Panc1 (cell line): ENCODE data around the gene MAN2C1. TPM values are rescaled to one million over a fixed set of nuclear protein-coding genes. Genes with fewer than 3 reads are reported as not detected.

Source experiments
- ATAC-seq: fragments of 200-7000 bp; cut with Tn5 transposase; 2 replicates; pipeline ENCODE4 v1.9.1; 2020; ENCODE audit warnings: mild to moderate bottlenecking, moderate library complexity
- BruUV-seq: library from RNA; stranded (reverse); fragments of 400-500 nt; replicated peaks from 2 replicates; lab custom pipeline; 2021; lab: Mats Ljungman, UMichigan
- CTCF ChIA-PET: fragments of 300-600 bp; sonication (Branson Sonifier 250); formaldehyde crosslinking; loops from one replicate; lab custom pipeline; 2022; ENCODE audit warnings: antibody characterized with exemption; lab: Charles Lee
- POLR2A ChIA-PET: fragments of 300-600 bp; sonication (Branson Sonifier 250); formaldehyde crosslinking; loops from one replicate; lab custom pipeline; 2022; ENCODE audit warnings: antibody characterized with exemption; lab: Charles Lee
- DNase-seq: peaks from one replicate; pipeline ENCODE4 v3.0.0-alpha.2; 2010; ENCODE audit warnings: low read depth, low spot score
- H3K27ac ChIP-seq: 2 replicates; pipeline ENCODE4 v1.5.1; 2011; ENCODE audit warnings: mild to moderate bottlenecking, low read length, inconsistent platforms
- H3K27me3 ChIP-seq: fragments of 200-500 bp; sonication (Bioruptor generic); 2 replicates; pipeline ENCODE4 v1.6.0; 2014; ENCODE audit warnings: low read length, inconsistent platforms; ENCODE audit not compliant: control insufficient read depth, insufficient read depth
- H3K36me3 ChIP-seq: fragments of 200-500 bp; sonication (Bioruptor generic); 2 replicates; pipeline ENCODE4 v1.5.1; 2014; ENCODE audit warnings: inconsistent platforms, mild to moderate bottlenecking, low read length, moderate library complexity; ENCODE audit not compliant: control insufficient read depth, insufficient read depth
- H3K4me1 ChIP-seq: 2 replicates; pipeline ENCODE4 v1.5.1; 2011; ENCODE audit warnings: inconsistent platforms, mild to moderate bottlenecking, low read length, moderate library complexity; ENCODE audit not compliant: control insufficient read depth, insufficient read depth
- H3K4me3 ChIP-seq, 2 experiments: 2 replicates each; pipeline ENCODE4 v1.5.1; 2011 to 2012; ENCODE audit warnings: low read depth in 2 of 2, low read length in 2 of 2, mild to moderate bottlenecking in 2 of 2, inconsistent platforms in 1 of 2, moderate library complexity in 1 of 2
- H3K9me3 ChIP-seq: fragments of 200-500 bp; sonication (Bioruptor generic); 2 replicates; pipeline ENCODE4 v1.5.1; 2014; ENCODE audit warnings: low read depth, mild to moderate bottlenecking, inconsistent platforms, low read length, moderate library complexity; ENCODE audit not compliant: control insufficient read depth, insufficient read depth
- POLR2AphosphoS5 ChIP-seq: IDR thresholded peaks from 2 replicates; pipeline ENCODE4 v1.6.1; 2012; ENCODE audit warnings: mild to moderate bottlenecking, low read depth, low read length, moderate library complexity
- SIN3A ChIP-seq: IDR thresholded peaks from 2 replicates; pipeline ENCODE4 v1.6.1; 2012; ENCODE audit warnings: low read depth, mild to moderate bottlenecking, low read length, moderate library complexity, borderline replicate concordance; ENCODE audit not compliant: insufficient read depth
- TCF7L2 ChIP-seq: IDR thresholded peaks from 2 replicates; pipeline ENCODE4 v1.6.1; 2011; ENCODE audit warnings: mild to moderate bottlenecking, low read depth, low read length, inconsistent platforms
- in situ Hi-C: cut with HindIII; loops from 2 replicates; pipeline ENCODE4 v1.10.0; 2016; ENCODE audit warnings: low sequenced_read_pairs, low pct_unique_long_range_greater_than_20kb
- intact Hi-C: fragments of 100-400 bp; cut with micrococcal nuclease; formaldehyde crosslinking; loops from one replicate; pipeline ENCODE4 v1.10.0; 2022; ENCODE audit not compliant: unreplicated experiment
- total RNA-seq: library from RNA; stranded (reverse); gene quantifications from one replicate; pipeline ENCODE4 v1.2.1, GENCODE V29; 2021; ENCODE audit not compliant: unreplicated experiment
- TF ChIP-seq, protein P1 (sequence below): fragments of 450-650 bp; IDR thresholded peaks from 2 replicates; pipeline ENCODE4 v1.5.1; 2017; ENCODE audit warnings: mild to moderate bottlenecking
- TF ChIP-seq, protein P2 (sequence below), 2 experiments: IDR thresholded peaks; 2 replicates each; pipeline ENCODE4 v1.6.1; 2011 to 2012; ENCODE audit warnings: low read depth in 2 of 2, control low read depth in 1 of 2, low read length in 1 of 2, mild to moderate bottlenecking in 1 of 2, moderate library complexity in 1 of 2; ENCODE audit not compliant: insufficient read depth in 1 of 2

MAN2C1 gene
- total RNA-seq, 1 experiment from 2014 or later, result 127 TPM

DNA sequence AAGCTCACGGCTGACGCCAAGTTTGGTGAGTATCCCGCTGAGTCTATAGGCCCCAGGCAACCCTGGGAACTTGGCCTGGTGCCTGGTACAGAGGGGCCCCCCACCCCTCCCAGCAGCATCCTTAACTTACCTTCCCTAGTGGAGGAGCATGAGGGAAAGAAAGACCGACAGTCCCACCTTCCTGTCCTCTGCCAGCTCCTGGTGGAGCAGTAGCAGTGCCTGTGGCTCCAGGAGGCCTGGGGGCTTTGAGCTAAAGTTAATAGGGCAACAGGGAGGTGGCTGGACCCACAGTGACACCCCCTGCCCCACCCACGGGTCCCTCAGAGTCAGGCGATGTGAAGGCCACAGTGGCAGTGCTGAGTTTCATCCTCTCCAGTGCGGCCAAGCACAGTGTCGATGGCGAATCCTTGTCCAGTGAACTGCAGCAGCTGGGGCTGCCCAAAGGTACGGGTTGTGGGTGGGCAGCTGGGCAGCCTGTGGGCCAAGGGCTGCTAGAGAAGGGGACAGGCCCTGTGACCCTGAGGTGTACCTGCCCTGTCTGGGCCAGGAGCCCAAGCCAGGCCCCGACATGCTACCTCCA, 29.7 kb downstream of the MAN2C1 start:
- H3K4me1 ChIP-seq, result peaks cover 12% of the 10 kb centered on the region
- in situ Hi-C loops (no loop called here), intact Hi-C loops (no loop called here)
- no peak overlapping the region for H3K27ac ChIP-seq
- no peak overlapping the region for H3K4me3 ChIP-seq
- ATAC-seq, result no peak
- CTCF ChIA-PET, result no interaction called here
- no peak for DNase-seq
- H3K9me3 ChIP-seq, result no peaks in the 10 kb centered on the region
- H3K27me3 ChIP-seq, result no peaks in the 10 kb centered on the region
- no peaks in the 10 kb centered on the region for H3K36me3 ChIP-seq
- POLR2A ChIA-PET, result no interaction called here
- BruUV-seq, result no TSS peak
- TF ChIP-seq, protein P1, sequence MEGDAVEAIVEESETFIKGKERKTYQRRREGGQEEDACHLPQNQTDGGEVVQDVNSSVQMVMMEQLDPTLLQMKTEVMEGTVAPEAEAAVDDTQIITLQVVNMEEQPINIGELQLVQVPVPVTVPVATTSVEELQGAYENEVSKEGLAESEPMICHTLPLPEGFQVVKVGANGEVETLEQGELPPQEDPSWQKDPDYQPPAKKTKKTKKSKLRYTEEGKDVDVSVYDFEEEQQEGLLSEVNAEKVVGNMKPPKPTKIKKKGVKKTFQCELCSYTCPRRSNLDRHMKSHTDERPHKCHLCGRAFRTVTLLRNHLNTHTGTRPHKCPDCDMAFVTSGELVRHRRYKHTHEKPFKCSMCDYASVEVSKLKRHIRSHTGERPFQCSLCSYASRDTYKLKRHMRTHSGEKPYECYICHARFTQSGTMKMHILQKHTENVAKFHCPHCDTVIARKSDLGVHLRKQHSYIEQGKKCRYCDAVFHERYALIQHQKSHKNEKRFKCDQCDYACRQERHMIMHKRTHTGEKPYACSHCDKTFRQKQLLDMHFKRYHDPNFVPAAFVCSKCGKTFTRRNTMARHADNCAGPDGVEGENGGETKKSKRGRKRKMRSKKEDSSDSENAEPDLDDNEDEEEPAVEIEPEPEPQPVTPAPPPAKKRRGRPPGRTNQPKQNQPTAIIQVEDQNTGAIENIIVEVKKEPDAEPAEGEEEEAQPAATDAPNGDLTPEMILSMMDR, result no peak
- TF ChIP-seq, protein P2, sequence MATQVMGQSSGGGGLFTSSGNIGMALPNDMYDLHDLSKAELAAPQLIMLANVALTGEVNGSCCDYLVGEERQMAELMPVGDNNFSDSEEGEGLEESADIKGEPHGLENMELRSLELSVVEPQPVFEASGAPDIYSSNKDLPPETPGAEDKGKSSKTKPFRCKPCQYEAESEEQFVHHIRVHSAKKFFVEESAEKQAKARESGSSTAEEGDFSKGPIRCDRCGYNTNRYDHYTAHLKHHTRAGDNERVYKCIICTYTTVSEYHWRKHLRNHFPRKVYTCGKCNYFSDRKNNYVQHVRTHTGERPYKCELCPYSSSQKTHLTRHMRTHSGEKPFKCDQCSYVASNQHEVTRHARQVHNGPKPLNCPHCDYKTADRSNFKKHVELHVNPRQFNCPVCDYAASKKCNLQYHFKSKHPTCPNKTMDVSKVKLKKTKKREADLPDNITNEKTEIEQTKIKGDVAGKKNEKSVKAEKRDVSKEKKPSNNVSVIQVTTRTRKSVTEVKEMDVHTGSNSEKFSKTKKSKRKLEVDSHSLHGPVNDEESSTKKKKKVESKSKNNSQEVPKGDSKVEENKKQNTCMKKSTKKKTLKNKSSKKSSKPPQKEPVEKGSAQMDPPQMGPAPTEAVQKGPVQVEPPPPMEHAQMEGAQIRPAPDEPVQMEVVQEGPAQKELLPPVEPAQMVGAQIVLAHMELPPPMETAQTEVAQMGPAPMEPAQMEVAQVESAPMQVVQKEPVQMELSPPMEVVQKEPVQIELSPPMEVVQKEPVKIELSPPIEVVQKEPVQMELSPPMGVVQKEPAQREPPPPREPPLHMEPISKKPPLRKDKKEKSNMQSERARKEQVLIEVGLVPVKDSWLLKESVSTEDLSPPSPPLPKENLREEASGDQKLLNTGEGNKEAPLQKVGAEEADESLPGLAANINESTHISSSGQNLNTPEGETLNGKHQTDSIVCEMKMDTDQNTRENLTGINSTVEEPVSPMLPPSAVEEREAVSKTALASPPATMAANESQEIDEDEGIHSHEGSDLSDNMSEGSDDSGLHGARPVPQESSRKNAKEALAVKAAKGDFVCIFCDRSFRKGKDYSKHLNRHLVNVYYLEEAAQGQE (IDR thresholded peaks at IDR 0.05; ENCODE audit: insufficient read depth in 1 of 2, low read depth in 2 of 2, low read length in 1 of 2), result no peak
- no peak for TF ChIP-seq TCF7L2
- no peak for TF ChIP-seq SIN3A

DNA sequence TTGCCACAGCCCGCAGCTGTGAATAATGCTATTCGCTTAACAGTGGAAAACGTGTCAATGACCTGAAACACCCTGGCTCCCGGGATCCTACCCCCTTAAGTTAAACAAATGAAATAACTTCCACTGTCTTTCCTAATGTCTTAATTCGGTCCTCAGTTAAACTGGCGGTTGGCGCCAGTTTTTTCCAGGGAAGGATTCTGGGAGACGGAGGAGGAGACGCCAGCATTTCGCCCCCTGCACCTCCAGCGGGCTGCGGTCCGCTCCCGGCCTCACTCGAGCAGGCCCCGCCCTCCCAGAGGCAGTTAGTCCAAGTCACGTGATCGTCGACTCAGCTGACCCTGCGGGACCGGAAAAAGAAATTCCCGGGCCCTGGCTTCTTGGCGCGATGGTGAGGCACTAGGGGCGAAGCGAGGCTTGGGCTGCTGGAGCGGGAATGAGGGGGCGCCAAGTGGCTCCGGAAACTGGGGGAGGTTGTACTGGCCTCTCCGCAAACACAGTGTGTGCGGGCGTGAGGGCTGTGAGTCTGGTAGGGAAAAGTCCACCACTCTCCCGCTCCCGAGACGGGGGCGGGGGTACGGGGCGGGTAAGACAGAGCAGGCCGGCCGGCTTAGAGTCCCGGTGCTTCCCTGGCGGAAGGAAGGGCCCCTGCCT, 32.6 kb downstream of the MAN2C1 start, which contains the start of gene COMMD4:
Gene COMMD4 (plus strand): TSS at position 359 of the 651 bp plus-strand sequence. CDS start 27 bp downstream, at position 386.
- ChIA-PET POLR2A (interaction anchor here (0.6 kb wide), 1 partner anchor 184 kb away, joined by 3 read pairs; no protein-coding TSS in a partner anchor), CTCF (no interaction called here)
- Histone ChIP-seq H3K4me1 (peaks cover 12% of the 10 kb centered on the region), H3K4me3 (peak within 1 kb of the TSS; percentile 78 to 81), H3K9me3 (no peaks in the 10 kb centered on the region), H3K27ac (peak within 1 kb of the TSS; percentile 91), H3K36me3 (no peaks in the 10 kb centered on the region), H3K27me3 (no peaks in the 10 kb centered on the region)
- DNase-seq (peak; percentile 56), ATAC-seq (peak; percentile 95)
- TF ChIP-seq POLR2AphosphoS5, result peak; percentile 73
- peak; percentile 96 for TF ChIP-seq SIN3A
- TF ChIP-seq, protein P1, result no peak
- TF ChIP-seq, protein P2 (IDR thresholded peaks at IDR 0.05; ENCODE audit: insufficient read depth in 1 of 2, low read depth in 2 of 2, low read length in 1 of 2), result peak in 1 of 2 experiments; percentile 39; a peak in 1 of 4 replicates
- TF ChIP-seq TCF7L2, result no peak
- intact Hi-C loops (no loop called here), in situ Hi-C loops (no loop called here)
- no TSS peak for BruUV-seq
